ENCODE measurements around the gene CEACAM7.

CEACAM7 gene

DNA sequence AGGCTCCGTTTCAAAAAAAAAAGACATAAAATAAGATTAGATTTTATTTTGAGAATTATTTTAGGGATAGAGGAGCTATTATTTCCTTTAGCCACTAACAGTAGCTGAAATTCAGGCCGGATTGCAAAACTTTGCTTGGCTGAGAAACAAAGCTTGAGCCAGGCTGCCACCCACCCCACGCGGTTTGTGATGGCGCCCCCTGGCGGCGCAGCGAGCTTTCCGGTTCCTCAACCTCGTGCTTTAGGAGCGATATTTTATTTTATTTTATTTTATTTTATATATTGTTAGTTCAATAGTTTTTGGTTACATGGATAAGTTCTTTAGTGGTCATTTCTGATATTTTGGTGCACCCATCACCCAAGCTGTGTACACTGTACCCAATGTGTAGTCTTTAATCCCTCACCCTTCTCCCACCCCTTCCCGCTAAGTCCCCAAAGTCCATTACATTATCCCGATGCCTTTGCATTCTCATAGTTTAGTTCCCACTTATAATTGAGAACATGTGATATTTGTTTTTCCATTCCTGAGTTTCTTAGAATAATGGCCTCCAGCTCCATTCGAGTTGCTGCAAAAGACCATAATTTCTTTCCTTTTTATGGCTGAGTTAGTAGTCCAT is 41.4 kb downstream of the CEACAM7 start:
- no peak for DNase-seq

DNA sequence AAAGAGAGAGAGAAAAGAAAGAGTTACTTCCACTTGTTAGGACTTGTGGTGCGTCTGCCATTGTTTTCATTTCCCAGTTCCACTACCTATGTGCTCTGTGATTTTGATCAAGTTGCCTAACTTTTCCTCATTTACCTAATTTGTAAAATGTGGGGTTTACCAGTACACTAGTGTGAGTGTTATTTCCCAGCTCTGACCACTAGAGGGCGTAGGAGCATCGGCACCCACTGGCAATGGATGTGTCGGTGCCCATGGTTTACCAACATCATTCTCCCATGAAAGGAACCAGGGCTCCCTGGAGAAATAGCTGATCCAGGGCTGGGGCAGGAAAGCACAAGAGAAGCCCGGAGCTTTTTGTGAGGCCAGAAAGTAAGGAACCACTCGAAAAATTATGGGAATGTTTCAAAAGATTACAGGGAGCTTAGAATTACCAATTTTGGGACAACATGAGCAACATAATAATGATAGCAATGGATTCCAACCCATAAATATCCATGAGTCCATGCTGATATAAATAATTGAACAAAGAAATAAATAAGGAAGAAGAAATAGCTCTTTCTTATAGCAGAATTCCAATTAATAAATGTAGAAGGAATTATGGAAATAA is 46.1 kb downstream of the CEACAM7 start:
- peak in 1 of 2 experiments; percentile 55 for DNase-seq

DNA sequence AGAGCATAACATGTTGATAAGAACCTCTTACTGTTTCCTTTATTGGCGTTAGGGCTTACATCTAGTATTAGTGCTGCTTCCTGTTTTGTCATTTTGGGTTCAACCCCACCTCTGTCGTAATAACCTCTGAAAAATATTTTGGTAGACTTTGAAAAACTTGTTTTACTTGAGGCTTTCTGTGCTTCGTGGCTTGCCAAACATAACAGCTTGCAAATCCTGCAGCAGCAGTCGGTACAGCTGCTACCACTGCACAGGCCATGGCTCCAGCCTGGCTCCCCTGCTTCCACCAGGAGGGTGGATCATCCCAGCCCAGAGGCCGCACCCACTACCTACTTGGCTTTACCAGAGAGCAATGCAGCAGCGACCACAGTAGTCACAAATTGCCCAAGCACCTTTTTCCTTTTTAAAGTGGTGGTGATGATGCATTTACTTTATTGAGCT is 49.4 kb downstream of the CEACAM7 start:
- DNase-seq, result no peak

DNA sequence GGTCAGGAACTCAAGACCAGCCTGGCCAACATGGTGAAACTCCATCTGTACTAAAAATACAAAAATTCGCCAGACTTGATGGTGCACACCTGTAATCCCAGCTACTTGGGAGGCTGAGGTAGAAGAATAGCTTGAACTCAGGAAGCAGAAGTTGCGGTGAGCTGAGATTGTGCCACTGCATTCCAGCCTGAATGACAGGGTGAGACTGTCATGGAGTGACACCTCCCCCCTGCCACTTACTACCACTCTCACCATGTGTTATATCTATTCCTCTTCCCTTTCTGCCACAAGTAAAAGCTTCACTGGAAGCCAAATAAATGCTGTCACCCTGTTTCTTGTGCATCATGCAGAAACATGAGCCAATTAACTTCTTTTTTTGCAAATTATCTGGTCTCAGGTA is 50.6 kb downstream of the CEACAM7 start:
- DNase-seq, result no peak

DNA sequence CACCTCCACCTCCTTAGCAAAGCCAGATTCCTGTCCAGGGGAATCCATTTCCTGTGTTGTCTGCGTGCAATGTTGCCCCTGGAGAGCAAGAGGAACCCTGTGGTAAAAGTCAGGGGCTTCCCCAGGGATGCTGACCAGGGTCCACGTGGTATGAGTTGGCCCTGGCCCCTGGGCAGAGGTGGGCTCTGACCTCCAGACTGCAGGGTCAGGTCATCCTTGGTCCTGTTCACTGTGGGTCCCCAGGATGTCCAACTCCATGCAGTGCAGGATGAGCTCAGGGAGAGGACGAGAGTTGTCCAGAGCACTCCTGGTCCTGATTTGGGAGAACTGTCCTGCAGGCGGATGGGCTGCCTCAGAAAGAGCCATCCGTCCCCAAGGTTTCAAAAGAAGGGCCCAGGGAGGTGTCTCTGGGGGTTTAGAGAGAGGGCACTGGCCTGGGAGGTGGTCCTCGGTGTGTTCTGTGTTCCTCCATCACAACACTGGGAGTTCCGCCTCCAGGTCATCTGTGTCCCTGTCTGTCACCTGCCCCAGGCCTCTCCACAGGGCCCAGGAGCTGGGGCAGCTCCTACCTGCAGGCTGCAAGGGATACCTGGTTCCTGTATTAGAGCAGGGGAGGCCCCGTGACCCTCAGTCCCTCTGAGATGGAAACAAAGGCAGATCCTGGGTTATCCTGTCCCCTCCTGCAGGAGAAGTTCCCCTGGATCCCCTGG is 59.9 kb downstream of the CEACAM7 start:
- no peak for DNase-seq

DNA sequence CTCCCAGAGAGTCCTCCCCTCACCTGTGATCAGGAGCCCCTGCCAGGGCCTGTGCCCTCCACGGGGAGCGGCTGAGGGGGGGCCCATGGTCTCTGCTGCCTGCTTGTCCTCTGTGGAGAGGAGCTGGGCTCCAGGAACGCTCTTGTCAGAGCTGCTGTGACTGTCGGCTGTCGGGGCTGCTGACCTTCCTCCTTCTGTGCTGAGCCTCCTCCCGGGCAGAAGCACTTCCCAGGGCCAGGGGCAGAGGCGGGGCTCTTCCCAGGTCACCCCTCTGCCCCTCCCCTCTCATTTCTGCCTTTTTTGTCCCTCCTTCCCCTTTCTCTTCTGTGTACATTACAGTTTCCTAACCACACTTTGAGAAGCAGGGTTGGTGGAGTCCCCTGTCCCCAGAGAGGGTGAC is 61.2 kb downstream of the CEACAM7 start, which contains the start of gene CEACAM4:
Gene CEACAM4 (minus strand): TSS at position 198 of the 400 bp plus-strand sequence. CDS start 111 bp downstream, at position 87.
- DNase-seq, result no peak

DNA sequence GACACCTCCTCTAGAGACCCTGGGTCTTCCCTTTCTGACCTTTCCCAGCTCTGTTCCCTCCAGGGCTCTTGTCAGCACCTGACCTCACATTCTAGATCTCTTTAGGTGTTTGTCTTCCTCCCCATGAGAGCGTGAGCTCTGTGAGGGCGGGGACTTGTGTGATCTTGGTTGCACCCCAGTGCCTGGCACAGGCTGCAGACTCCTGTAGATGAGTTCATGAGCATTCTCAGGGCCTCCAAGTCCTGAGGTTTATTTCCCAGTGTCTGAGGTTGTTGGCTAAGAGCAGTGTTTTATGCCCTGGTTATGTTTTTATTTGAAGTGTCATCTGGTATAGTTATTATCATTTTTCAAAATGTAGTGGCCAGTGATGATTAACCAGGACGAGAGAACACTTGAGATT is 61.8 kb downstream of the CEACAM7 start:
- no peak for DNase-seq

DNA sequence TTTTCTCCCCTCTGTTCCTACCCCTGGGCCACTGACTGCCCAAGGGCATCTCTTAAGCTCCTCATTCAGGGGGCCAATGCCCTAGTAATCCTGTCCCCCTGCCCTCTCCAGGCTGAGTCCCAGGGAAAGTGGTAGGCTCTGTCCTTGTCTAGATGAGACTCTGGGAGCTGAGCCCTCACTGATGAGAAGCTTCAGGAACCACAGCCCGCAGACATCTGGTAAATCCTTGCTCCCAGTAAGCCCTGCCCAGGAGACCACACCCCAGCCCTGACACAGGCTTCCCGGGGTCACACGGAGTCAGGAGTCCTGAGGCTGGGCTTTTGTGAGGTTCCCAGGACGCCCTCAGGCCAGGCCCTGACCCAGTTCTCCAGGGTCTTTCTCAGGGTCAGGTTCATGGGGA is 63.1 kb downstream of the CEACAM7 start:
- no peak for DNase-seq

DNA sequence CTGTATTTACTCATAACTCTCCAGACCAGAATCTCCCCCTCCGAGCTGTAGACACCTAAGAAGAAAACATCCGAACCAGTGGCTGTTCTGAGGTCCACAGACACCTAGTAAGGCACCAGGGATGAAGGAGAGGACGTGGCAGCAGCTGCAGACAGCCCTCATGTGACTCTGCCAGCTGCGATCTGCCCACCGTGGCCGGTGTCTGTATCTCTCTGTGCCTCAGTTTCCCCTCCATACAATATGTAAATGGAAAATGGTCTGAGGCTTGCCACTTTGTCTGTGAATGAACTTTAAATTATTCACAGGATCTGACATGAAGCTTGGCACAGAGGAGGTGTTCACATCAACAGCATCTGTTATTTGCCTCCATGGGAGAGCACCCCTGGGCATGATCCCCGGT is 63.6 kb downstream of the CEACAM7 start:
- DNase-seq, result no peak

DNA sequence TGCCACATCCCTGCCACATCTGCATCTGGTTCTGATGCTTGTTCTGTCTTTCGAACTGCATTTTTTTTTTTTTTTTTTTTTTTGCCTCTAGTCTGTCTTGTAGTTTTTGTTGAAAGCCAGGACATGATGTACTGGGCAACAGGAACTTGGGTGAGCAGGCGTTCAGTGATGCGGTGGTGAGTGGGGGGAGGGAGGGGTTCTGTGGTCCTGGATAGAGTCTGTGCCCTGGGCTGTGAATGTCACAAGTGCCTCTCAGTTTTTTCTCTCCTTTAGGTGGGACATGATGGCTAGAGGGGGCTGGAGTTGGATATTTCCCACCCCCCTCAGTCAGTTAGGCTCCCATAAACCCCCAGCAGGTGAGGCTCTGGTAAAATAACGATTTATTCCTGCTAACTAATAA is 64.7 kb downstream of the CEACAM7 start:
- no peak for DNase-seq

Data from SW 1271 (cell line).